G401 (cell line): ENCODE results near the gene SLC6A11. TPM values are rescaled to one million over a fixed set of nuclear protein-coding genes. Genes with fewer than 3 reads are reported as not detected.

Experiments
- DNase-seq: peaks from one replicate; pipeline ENCODE4 v3.0.0-alpha.2; 2015; ENCODE audit warnings: low spot score
- in situ Hi-C: cut with HindIII; loops from 2 replicates; pipeline ENCODE4 v1.10.0; 2016; ENCODE audit warnings: low sequenced_read_pairs, mixed read lengths
- total RNA-seq: library from RNA; depleted of rRNA; stranded (reverse); fragments of >200 nt; shearing (Covaris generic); gene quantifications from 2 replicates; pipeline ENCODE4 v1.2.3, GENCODE V29; 2014

SLC6A11 gene
- total RNA-seq, 1 experiment from 2014 or later, result not detected

- no peak for DNase-seq
- in situ Hi-C loops, result no loop called here
These were observed 29.4 kb upstream of the SLC6A11 start for GRCh38 chr3:10786640-10787039.

DNA sequence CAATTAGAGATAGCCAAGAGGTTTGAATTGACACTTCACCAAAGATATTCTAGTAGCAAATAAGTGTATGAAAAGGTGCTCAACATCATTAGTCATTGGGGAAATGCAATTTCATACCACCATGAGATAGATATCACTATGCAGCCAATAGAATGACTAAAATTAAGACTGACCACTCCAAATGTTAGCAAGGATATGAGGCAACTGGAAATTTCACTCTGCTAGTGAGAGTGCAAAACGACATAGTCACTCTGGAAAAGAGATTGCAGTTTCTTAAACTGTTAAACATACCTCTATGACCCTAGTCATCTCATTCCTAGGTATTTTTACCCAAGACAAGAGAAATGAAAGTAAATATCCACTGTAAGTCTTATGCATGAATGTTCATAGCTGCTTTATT lies 27.6 kb upstream of the SLC6A11 start:
- in situ Hi-C loops, result no loop called here
- no peak for DNase-seq

GRCh38 chr3:10790713-10791112 lies 25.3 kb upstream of the SLC6A11 start:
- in situ Hi-C loops, result no loop called here
- no peak for DNase-seq

GRCh38 chr3:10792208-10792607 lies 23.8 kb upstream of the SLC6A11 start:
- in situ Hi-C loops, result no loop called here
- no peak for DNase-seq

DNA sequence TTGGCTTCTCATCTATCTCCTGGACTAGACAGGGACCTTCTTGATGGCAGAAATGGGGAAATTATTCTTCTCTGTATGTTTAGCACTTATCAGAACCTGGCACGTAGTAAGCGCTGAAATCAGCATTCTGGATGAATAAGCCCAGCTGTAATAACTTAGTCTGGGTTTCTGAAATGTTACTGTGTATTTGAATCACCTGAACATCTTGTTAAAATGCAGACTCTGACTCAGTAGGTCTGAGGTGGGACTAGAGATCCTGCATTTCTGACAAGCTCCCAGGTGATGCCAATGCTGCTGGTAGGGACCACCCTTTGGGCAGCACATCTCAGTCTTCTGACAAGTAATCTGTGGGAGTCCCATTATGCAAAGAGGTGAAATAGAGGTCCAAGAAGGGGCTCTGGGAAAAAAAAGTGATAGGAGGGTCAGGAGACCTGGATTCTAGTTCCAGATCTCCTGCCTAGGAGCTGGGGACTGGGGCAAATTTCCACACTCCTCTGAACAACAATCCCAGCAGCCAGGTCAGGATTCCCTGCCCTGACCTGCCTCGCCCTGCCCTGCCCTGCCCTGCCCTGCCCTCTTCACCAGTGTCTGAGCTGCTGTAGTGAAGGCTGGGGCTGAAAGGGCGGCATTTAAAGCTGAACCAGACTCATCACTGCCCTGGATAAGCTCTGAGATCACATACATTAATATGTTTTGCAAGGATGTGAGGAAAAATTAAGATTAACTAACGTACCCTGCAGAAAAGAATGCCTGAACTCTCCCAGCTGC lies 17.2 kb upstream of the SLC6A11 start:
- in situ Hi-C loops, result no loop called here
- no peak for DNase-seq

GRCh38 chr3:10804183-10804648 lies 11.8 kb upstream of the SLC6A11 start:
- in situ Hi-C loops, result no loop called here

GRCh38 chr3:10806006-10806405 lies 10.0 kb upstream of the SLC6A11 start:
- in situ Hi-C loops, result no loop called here
- peak; percentile 92 for DNase-seq

More at GRCh38 chr3:10804183-10804648, 11.8 kb upstream of the SLC6A11 start:
- no peak for DNase-seq

DNA sequence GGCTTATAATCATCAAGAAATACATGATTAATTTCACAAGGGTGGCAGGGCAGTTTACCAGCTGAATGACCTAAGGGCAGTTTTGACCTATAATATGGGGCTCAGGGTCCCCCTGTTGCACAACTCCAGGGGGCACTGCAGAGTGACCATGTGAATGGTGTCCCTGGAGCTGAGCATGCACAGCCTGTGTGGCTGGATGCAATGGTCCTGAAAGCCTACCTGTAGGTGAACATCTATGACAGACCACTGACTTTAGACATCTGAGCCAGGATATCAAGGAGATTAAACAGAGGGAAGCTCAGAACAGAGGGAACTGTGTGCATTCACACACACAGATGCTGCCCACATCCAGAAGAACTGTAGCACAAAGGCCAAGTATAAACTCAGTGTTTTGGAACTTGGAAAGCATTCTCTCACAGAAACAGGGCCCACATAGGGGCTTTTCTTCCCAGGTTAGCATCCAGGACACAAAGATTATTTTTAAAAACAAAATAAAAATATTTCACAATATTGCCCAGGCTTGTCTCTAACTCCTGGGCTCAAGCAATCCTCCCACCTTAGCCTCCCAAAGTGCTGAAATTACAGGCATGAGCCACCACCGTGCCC lies 7.8 kb upstream of the SLC6A11 start:
- in situ Hi-C loops, result no loop called here
- DNase-seq, result no peak

- in situ Hi-C loops, result no loop called here
- no peak for DNase-seq
These were observed 7.1 kb upstream of the SLC6A11 start for GRCh38 chr3:10808974-10809373.

- in situ Hi-C loops, result no loop called here
- DNase-seq, result no peak
These were observed 5.7 kb upstream of the SLC6A11 start for GRCh38 chr3:10810376-10810775.

DNA sequence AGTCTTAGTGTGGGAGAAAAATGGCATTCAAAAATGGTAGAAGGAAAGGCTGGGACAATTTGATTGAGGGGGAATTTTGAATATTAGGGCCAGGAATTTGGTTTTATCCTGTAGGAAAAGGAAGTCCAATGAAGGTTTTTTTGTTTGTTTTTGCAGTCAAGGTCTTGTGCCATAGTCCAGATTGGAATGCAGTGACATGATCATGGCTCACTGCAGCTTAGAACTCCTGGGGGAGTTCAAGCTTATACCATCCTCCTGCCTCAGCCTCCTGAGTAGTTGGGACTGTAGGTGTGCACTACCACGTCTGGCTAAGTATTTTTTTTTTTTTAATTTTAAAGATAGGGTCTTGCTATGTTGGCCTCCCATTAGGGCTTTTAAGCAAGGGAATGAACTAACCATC lies 2.6 kb upstream of the SLC6A11 start:
- in situ Hi-C loops, result no loop called here

GRCh38 chr3:10814623-10815022 lies 1.4 kb upstream of the SLC6A11 start:
- no peak for DNase-seq
- in situ Hi-C loops, result no loop called here

More for the DNA sequence above, 2.6 kb upstream of the SLC6A11 start:
- no peak for DNase-seq

DNA sequence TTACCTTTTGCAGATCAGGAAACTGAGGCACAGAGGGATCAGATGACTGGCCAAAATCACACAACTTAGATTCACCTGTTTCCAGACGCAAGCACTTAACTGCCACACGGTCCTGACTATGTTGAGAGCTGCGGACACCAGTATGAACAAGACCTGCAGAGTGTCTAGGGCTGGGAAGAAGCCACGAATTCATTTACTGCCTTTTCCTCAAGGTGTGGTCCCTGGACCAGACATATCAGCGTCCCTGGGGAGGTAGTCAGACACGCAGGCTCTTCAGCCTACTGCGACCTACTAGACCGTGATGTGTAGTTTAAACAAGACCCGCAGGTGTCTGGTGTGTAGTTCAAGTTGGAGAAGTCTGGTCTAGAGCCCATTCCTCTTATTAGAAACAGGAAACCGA lies 541 bp upstream of the SLC6A11 start:
- DNase-seq, result no peak
- in situ Hi-C loops, result no loop called here

DNA sequence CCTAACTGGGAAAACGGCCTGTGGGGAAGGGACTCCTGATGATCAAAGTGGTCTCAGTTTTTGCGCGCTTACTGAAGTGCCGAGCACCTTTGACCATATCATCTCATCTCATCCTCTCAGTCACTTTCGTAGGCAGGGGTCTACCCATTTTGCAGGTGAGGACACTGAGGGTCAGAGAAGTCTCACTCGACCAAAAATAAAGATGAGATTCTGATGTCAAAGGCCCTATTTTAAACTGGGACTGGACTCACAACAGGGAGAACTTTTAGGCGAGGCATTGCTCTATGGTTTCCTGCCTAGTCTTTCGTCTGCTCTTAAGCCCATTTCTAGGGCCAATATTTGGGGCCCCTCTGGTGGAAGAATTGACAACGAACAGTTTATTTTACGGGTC lies 830 bp downstream of the SLC6A11 start:
- in situ Hi-C loops, result no loop called here
- no peak for DNase-seq

DNA sequence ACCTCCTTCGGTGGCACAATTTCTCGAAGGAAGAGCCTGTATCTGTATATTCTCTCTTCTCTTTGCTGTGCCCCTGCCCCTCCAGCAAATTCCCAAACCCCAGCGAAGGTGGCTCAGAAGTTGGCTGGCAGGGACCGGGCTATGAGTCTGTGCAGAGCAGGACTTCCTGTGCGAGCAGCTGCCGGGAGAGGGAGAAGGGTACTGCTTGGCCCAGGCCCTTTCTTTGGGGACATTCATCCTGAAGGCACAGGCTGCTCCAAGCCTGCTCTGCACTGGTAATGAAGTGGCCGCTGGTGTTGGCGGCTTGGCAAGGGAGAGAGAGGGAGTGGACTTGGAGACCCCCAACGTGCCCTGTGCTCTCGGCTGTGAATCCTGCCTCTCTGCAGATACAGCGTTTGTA lies 1.5 kb downstream of the SLC6A11 start:
- in situ Hi-C loops, result no loop called here
- no peak for DNase-seq

- DNase-seq, result no peak
- in situ Hi-C loops, result no loop called here
These were observed 6.0 kb downstream of the SLC6A11 start for GRCh38 chr3:10822055-10822454.

DNA sequence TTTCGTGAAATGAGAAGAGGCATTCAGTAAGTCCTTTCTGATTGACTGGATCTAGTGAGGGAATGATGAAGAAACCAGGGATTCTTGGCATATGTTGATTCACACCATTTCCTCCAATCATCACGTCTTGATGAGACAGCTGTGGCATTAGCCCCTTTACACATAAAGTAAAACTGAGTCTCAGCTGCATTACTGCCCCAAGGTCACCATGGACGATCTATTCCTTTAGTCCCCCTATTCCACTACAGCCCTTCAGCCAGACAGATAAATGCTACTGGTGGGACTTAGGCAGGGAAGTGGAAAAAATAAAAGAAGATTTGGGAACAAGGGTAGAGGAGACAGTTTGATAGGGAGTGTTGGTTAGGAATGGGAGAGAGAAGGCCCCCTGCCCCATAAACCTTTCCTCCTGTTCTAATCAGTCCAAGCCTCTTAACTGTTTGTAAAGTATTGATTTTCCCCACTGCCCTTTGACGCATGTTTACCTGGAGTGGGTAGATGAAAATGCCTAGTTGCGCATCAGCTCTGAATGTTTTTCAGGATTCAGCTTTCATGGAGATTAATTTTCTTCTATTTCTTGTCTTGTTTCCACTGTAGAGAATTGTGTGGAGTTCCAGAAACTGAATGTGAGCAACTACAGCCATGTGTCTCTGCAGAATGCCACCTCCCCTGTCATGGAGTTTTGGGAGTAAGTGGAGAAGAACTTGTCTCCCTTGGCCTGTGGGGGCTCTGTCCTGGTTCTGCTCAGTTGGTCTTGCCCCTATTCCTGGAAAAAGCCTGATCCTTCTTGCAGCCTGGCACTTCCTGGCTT lies 6.9 kb downstream of the SLC6A11 start:
- in situ Hi-C loops, result no loop called here
- no peak for DNase-seq

DNA sequence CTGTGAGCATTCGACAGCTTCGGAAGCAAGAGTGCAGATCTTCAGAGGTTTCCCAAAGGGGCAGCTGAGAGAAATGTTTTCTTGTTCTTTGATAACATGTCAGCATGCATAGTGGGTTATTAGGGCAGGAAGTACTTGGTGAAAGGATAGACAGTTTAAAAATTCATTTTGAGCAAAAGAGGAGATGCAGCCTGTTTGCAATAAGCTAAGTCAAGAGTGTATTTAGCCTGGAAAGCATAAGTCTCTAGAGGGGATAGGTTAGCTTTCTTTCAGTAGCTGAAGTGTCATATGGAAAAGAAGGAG lies 7.4 kb downstream of the SLC6A11 start:
- in situ Hi-C loops, result no loop called here
- DNase-seq, result no peak

DNA sequence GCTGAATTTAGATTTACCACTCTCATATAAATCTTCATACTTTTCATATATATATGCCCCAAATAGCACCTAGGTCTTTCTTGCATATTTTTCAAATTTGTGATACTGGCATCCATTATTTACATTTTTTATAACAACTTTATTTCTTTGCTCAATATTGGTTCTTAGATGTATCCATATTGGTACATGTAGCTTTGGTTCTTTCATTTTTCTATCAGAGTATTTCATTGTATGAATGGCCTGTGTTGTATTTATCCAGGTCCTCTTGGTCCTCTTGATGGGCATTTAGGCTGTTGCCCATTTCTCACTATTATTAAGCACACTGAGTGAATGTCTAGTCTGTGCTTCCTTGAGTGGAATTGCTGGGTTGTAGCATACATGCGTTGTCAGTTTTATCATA lies 8.4 kb downstream of the SLC6A11 start:
- in situ Hi-C loops, result no loop called here
- DNase-seq, result no peak

DNA sequence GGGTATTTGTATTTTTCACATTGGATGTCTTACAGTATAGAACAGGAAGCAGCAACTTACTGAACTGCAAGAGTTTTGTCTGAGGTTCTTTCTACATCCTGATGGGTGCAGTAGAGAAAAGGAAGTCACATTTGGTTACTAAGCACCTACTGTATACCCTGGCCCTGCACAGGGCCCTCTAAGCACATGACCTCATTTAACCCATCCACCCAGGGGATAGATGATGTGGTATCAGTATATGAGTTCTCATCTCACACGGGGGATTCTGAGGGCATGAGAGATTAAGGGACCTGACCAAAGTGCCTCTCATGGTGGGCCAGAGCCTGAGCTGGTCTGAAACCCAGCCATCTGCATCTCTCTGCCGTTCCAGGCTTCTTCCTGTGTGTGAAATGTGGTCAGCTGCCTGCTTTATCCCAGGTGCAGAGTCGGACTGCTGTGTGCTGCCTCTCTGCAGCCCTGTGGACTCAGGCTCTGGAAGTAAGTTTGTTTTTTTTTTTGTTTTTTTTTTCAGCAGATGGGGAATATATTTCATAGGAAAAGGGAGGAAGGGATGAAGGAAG lies 17.9 kb downstream of the SLC6A11 start:
- in situ Hi-C loops, result no loop called here
- DNase-seq, result no peak
